ENCODE measurements around the gene POU2F2.
A peak's percentile ranks its signal among the peaks of the same experiment; 100 is the strongest.

POU2F2 gene

GRCh38 chr19:42093505-42093904 is 38.7 kb downstream of the POU2F2 start:
- FAIRE-seq (no peak), DNase-seq (ENCODE audit: insufficient read length, low spot score) (no peak)

GRCh38 chr19:42092350-42092749 is 39.9 kb downstream of the POU2F2 start:
- TF ChIP-seq, protein P1, sequence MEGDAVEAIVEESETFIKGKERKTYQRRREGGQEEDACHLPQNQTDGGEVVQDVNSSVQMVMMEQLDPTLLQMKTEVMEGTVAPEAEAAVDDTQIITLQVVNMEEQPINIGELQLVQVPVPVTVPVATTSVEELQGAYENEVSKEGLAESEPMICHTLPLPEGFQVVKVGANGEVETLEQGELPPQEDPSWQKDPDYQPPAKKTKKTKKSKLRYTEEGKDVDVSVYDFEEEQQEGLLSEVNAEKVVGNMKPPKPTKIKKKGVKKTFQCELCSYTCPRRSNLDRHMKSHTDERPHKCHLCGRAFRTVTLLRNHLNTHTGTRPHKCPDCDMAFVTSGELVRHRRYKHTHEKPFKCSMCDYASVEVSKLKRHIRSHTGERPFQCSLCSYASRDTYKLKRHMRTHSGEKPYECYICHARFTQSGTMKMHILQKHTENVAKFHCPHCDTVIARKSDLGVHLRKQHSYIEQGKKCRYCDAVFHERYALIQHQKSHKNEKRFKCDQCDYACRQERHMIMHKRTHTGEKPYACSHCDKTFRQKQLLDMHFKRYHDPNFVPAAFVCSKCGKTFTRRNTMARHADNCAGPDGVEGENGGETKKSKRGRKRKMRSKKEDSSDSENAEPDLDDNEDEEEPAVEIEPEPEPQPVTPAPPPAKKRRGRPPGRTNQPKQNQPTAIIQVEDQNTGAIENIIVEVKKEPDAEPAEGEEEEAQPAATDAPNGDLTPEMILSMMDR (IDR thresholded peaks at IDR 0.05; ENCODE audit: insufficient read depth, missing control alignments): peak; percentile 71
- FAIRE-seq: no peak
- DNase-seq (ENCODE audit: insufficient read length, low spot score): no peak

More at GRCh38 chr19:42093505-42093904, 38.7 kb downstream of the POU2F2 start:
- TF ChIP-seq, protein P1 (IDR thresholded peaks at IDR 0.05; ENCODE audit: insufficient read depth, missing control alignments): no peak

GRCh38 chr19:42091742-42092141 is 40.5 kb downstream of the POU2F2 start:
- no peak for FAIRE-seq
- no peak for DNase-seq (ENCODE audit: insufficient read length, low spot score)
- TF ChIP-seq, protein P1 (IDR thresholded peaks at IDR 0.05; ENCODE audit: insufficient read depth, missing control alignments): no peak

- FAIRE-seq: no peak
- TF ChIP-seq, protein P1 (IDR thresholded peaks at IDR 0.05; ENCODE audit: insufficient read depth, missing control alignments): no peak
These were observed 40.9 kb downstream of the POU2F2 start for GRCh38 chr19:42091300-42091699.

GRCh38 chr19:42090672-42091071 is 41.6 kb downstream of the POU2F2 start:
- FAIRE-seq: no peak
- TF ChIP-seq, protein P1 (IDR thresholded peaks at IDR 0.05; ENCODE audit: insufficient read depth, missing control alignments): no peak
- no peak for DNase-seq (ENCODE audit: insufficient read length, low spot score)

More at GRCh38 chr19:42091300-42091699, 40.9 kb downstream of the POU2F2 start:
- DNase-seq (ENCODE audit: insufficient read length, low spot score): no peak

GRCh38 chr19:42089772-42090171 is 42.5 kb downstream of the POU2F2 start:
- DNase-seq (ENCODE audit: insufficient read length, low spot score): no peak
- FAIRE-seq: no peak
- TF ChIP-seq, protein P1 (IDR thresholded peaks at IDR 0.05; ENCODE audit: insufficient read depth, missing control alignments): no peak

DNA sequence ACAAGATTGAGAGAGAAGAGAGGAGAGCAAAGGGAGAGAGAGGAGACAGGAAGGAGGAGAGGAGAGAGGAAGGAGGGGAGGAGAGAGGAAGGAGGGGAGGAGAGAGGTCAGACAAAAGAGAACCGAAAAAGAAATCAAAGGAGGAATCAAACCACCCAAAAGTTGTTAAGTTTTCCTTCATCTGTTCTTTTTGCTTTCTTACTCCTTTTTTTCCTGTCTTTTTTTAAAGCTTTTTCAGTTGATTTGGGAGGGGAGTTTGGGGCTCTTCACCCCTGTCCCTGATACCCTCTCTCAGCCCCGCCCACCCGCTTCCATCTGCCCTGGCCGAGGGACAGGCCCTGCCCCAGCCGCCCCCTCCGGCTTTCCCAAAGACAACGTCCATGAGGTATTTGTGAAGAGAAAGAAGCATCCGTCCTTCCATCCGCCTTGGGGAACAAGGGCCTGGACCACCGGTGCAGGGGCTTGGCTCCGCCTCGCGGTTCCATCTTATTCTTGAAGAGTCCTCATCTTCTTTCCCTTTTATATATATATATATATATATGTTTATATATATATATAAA is 43.0 kb downstream of the POU2F2 start:
- TF ChIP-seq, protein P1 (IDR thresholded peaks at IDR 0.05; ENCODE audit: insufficient read depth, missing control alignments): no peak
- no peak for FAIRE-seq
- DNase-seq (ENCODE audit: insufficient read length, low spot score): no peak

Measured in D721Med (cell line).